H1 (cell line): ENCODE data around the gene EPB41L4B. TPM values are rescaled to one million over a fixed set of nuclear protein-coding genes. Genes with fewer than 3 reads are reported as not detected.

Experiments used
- CTCF ChIA-PET: fragments of 300-600 bp; sonication (Branson Sonifier 250); formaldehyde crosslinking; loops from one replicate; lab custom pipeline; 2021; ENCODE audit not compliant: partially characterized antibody; lab: Charles Lee
- POLR2A ChIA-PET: fragments of 300-600 bp; sonication (Branson Sonifier 250); formaldehyde crosslinking; loops from one replicate; lab custom pipeline; 2021; ENCODE audit warnings: inconsistent platforms; ENCODE audit not compliant: partially characterized antibody; lab: Charles Lee
- DNase-seq, 2 experiments: peaks; one replicate each; pipeline versions ENCODE4 v3.0.0 to v3.0.0-alpha.2; 2010 to 2022; ENCODE audit warnings: low spot score in 2 of 2, low read depth in 1 of 2, mixed read lengths in 1 of 2
- FAIRE-seq: peaks from 2 replicates; lab custom pipeline; 2011; peaks lifted over from hg19 to GRCh38; lab: Jason Lieb, UNC
- H2AFZ ChIP-seq: 2 replicates; pipeline ENCODE4 v1.8.1; 2012; ENCODE audit warnings: low read length, inconsistent platforms
- H2AK5ac ChIP-seq: 2 replicates; pipeline ENCODE4 v1.6.1; 2013; ENCODE audit warnings: low read depth, low read length
- H2BK120ac ChIP-seq: replicated peaks from 2 replicates; pipeline ENCODE3; 2013; ENCODE audit warnings: low read depth, low read length, inconsistent platforms
- H2BK12ac ChIP-seq: 2 replicates; pipeline ENCODE4 v1.6.1; 2013; ENCODE audit warnings: low read depth, low read length
- H2BK15ac ChIP-seq: 2 replicates; pipeline ENCODE4 v1.6.1; 2013; ENCODE audit warnings: low read length
- H2BK20ac ChIP-seq: 2 replicates; pipeline ENCODE4 v1.6.1; 2013; ENCODE audit warnings: low read length
- H2BK5ac ChIP-seq: 2 replicates; pipeline ENCODE4 v1.6.1; 2013; ENCODE audit warnings: low read depth, low read length
- H3K14ac ChIP-seq: 2 replicates; pipeline ENCODE4 v1.6.1; 2013; ENCODE audit warnings: inconsistent platforms; ENCODE audit not compliant: insufficient read length
- H3K18ac ChIP-seq: 2 replicates; pipeline ENCODE4 v1.6.1; 2013; ENCODE audit warnings: low read length; ENCODE audit errors: extremely low read depth
- H3K23ac ChIP-seq: 2 replicates; pipeline ENCODE4 v1.6.1; 2013; ENCODE audit warnings: inconsistent platforms; ENCODE audit not compliant: insufficient read length
- H3K23me2 ChIP-seq: 2 replicates; pipeline ENCODE4 v1.6.1; 2013; ENCODE audit warnings: low read depth, low read length
- H3K27ac ChIP-seq: 2 replicates; pipeline ENCODE4 v1.6.1; 2011; ENCODE audit warnings: low read depth, low read length, inconsistent platforms
- H3K27me3 ChIP-seq, 4 experiments: replicated peaks in 1 of 4; 1 replicate in 1 of 4; 2 replicates in 3 of 4; pipeline versions ENCODE4 v1.6.1 to v1.8.1; 2011 to 2013; ENCODE audit warnings: low read length in 3 of 4, mild to moderate bottlenecking in 3 of 4, inconsistent platforms in 2 of 4, mixed read lengths in 2 of 4, moderate library complexity in 1 of 4; ENCODE audit not compliant: control insufficient read depth in 3 of 4, insufficient read depth in 3 of 4; ENCODE audit errors: extremely low read depth in 1 of 4
- H3K36me3 ChIP-seq, 4 experiments: 2 replicates each; pipeline versions ENCODE4 v1.6.1 to v1.8.1; 2011 to 2013; ENCODE audit warnings: mild to moderate bottlenecking in 4 of 4, low read length in 3 of 4, moderate library complexity in 2 of 4, control low read depth in 1 of 4, inconsistent platforms in 1 of 4; ENCODE audit not compliant: insufficient read depth in 4 of 4, control insufficient read depth in 2 of 4
- H3K4ac ChIP-seq: replicated peaks from 2 replicates; pipeline ENCODE3; 2013; ENCODE audit warnings: low read length, low read depth, mixed read lengths, inconsistent platforms; ENCODE audit not compliant: insufficient read length
- H3K4me1 ChIP-seq, 4 experiments: replicated peaks in 1 of 4; 1 replicate in 1 of 4; 2 replicates in 3 of 4; pipeline versions ENCODE4 v1.6.1 to v1.8.1; 2011 to 2013; ENCODE audit warnings: low read length in 3 of 4, inconsistent platforms in 2 of 4, mixed read lengths in 1 of 4; ENCODE audit not compliant: insufficient read depth in 4 of 4, control insufficient read depth in 3 of 4
- H3K4me2 ChIP-seq, 2 experiments: 2 replicates each; pipeline versions ENCODE4 v1.6.1 to v1.8.1; 2011 to 2013; ENCODE audit warnings: low read depth in 2 of 2, low read length in 2 of 2, control low read depth in 1 of 2, inconsistent platforms in 1 of 2, mild to moderate bottlenecking in 1 of 2; ENCODE audit not compliant: insufficient read depth in 1 of 2
- H3K4me3 ChIP-seq, 4 experiments: fragments of 200-600, 300-600 bp in 1 of 4; sonication (generic), shearing (Covaris generic), sonication (Bioruptor Twin) in 1 of 4; 2 replicates each; pipeline versions ENCODE4 v1.5.1 to v1.8.1; 2011 to 2016; ENCODE audit warnings: low read length in 4 of 4, low read depth in 3 of 4, control low read depth in 2 of 4, inconsistent platforms in 2 of 4, mild to moderate bottlenecking in 2 of 4, mixed read lengths in 1 of 4, moderate library complexity in 1 of 4; ENCODE audit not compliant: insufficient read depth in 2 of 4; ENCODE audit errors: extremely low read depth in 1 of 4
- H3K56ac ChIP-seq: replicated peaks from 2 replicates; pipeline ENCODE3; 2013; ENCODE audit warnings: low read depth, mild to moderate bottlenecking, mixed read lengths, low read length, inconsistent platforms; ENCODE audit not compliant: insufficient read length
- H3K79me1 ChIP-seq: 2 replicates; pipeline ENCODE4 v1.6.1; 2013; ENCODE audit warnings: low read depth, low read length, control low read depth
- H3K79me2 ChIP-seq, 2 experiments: 2 replicates each; pipeline versions ENCODE4 v1.6.1 to v1.8.1; 2012 to 2013; ENCODE audit warnings: low read length in 2 of 2, mild to moderate bottlenecking in 2 of 2, inconsistent platforms in 1 of 2; ENCODE audit not compliant: insufficient read depth in 2 of 2, control insufficient read depth in 1 of 2
- H3K9ac ChIP-seq, 4 experiments: replicated peaks in 1 of 4; 1 replicate in 1 of 4; 2 replicates in 3 of 4; pipeline versions ENCODE4 v1.6.1 to v1.8.1; 2011 to 2013; ENCODE audit warnings: low read depth in 3 of 4, low read length in 3 of 4, control low read depth in 2 of 4, mild to moderate bottlenecking in 2 of 4, moderate library complexity in 2 of 4, inconsistent platforms in 1 of 4; ENCODE audit errors: extremely low read depth in 1 of 4
- H3K9me3 ChIP-seq, 2 experiments: 2 replicates each; pipeline versions ENCODE4 v1.6.1 to v1.8.1; 2012 to 2013; ENCODE audit warnings: mild to moderate bottlenecking in 2 of 2, moderate library complexity in 2 of 2, control low read depth in 1 of 2, inconsistent platforms in 1 of 2, low read depth in 1 of 2, low read length in 1 of 2, mixed read lengths in 1 of 2; ENCODE audit not compliant: insufficient read depth in 2 of 2
- H4K20me1 ChIP-seq, 2 experiments: replicated peaks in 1 of 2; 2 replicates each; pipeline versions ENCODE3 to v1.8.1; 2011 to 2013; ENCODE audit warnings: inconsistent platforms in 2 of 2, low read length in 2 of 2, mild to moderate bottlenecking in 1 of 2; ENCODE audit not compliant: insufficient read depth in 2 of 2, control insufficient read depth in 1 of 2
- H4K5ac ChIP-seq: 2 replicates; pipeline ENCODE4 v1.6.1; 2013; ENCODE audit warnings: low read length, low read depth, mixed read lengths, inconsistent platforms; ENCODE audit not compliant: insufficient read length
- H4K8ac ChIP-seq: 2 replicates; pipeline ENCODE4 v1.8.0; 2013; ENCODE audit warnings: mild to moderate bottlenecking, moderate library complexity, low read length, inconsistent platforms; ENCODE audit not compliant: insufficient read depth; ENCODE audit errors: extremely low read depth
- H4K91ac ChIP-seq: replicated peaks from 2 replicates; pipeline ENCODE3; 2013; ENCODE audit warnings: low read length, mixed read lengths, inconsistent platforms; ENCODE audit not compliant: insufficient read length
- CTCF ChIP-seq, 3 experiments: IDR thresholded peaks; 1 replicate in 2 of 3; 2 replicates in 1 of 3; pipeline versions ENCODE4 v1.5.1 to v1.6.1; 2011; ENCODE audit warnings: low read length in 3 of 3, mild to moderate bottlenecking in 3 of 3, inconsistent platforms in 2 of 3, low read depth in 1 of 3, moderate library complexity in 1 of 3; ENCODE audit not compliant: insufficient read depth in 1 of 3; ENCODE audit errors: control extremely low read depth in 1 of 3
- MAX ChIP-seq: IDR thresholded peaks from 2 replicates; pipeline ENCODE4 v1.6.1; 2012; ENCODE audit warnings: inconsistent platforms
- RAD21 ChIP-seq, 2 experiments: IDR thresholded peaks in 1 of 2; conservative IDR thresholded peaks in 1 of 2; 2 replicates each; pipeline ENCODE4 v1.6.1; 2011; ENCODE audit warnings: low read depth in 2 of 2, low read length in 2 of 2, improper control_type of control experiment in 1 of 2, inconsistent platforms in 1 of 2, mild to moderate bottlenecking in 1 of 2, moderate library complexity in 1 of 2
- RFX5 ChIP-seq: IDR thresholded peaks from 2 replicates; pipeline ENCODE4 v1.6.1; 2011; ENCODE audit warnings: low read depth, low read length, improper control_type of control experiment, borderline replicate concordance
- WGBS, 2 experiments: shearing (Covaris generic) in 1 of 2; methylation state at CpG; one replicate each; pipeline versions ENCODE4 v1.1.6 to v1.1.7; 2013 to 2015; ENCODE audit warnings: low lambda C conversion rate in 2 of 2, mixed read lengths in 2 of 2, inconsistent platforms in 1 of 2, low coverage in 1 of 2, missing lambda C conversion rate in 1 of 2; ENCODE audit not compliant: insufficient replicate concordance in 2 of 2, insufficient coverage in 1 of 2, insufficient read length in 1 of 2; ENCODE audit errors: extremely low coverage in 1 of 2, missing lambda C conversion rate in 1 of 2; 5-methylcytosine and 5-hydroxymethylcytosine counted together
- polyA plus RNA-seq, 7 experiments: library from polyadenylated mRNA; depleted of rRNA in 3 of 7; stranded (reverse) in 5 of 7; unstranded in 2 of 7; fragments of >200 nt in 5 of 7; fragments of 200-250 nt in 2 of 7; gene quantifications; 1 replicate in 5 of 7; 2 replicates in 1 of 7; 4 replicates in 1 of 7; pipeline versions ENCODE4 v1.2.1 to v1.2.3, GENCODE V29; 2011 to 2013; ENCODE audit warnings: missing spikeins in 2 of 7, mixed read lengths in 2 of 7
- total RNA-seq: library from RNA; stranded (reverse); fragmentation: NEBNext Ultra II Directional; extraction: Animal tissue kit (Norgen Biotek cat#: 25700); gene quantifications from 2 replicates; pipeline ENCODE4 v1.2.1, GENCODE V29; 2021

The EPB41L4B gene
- total and polyA plus RNA-seq, 2 of the 8 experiments (the other 6 are each of a cell fraction or from before 2014, with no cell fraction given), result 11.9 to 25.0 TPM

GRCh38 chr9:109206670-109207069 lies 114.2 kb downstream of the EPB41L4B start:
- POLR2A ChIA-PET, result interaction anchor here (1.1 kb wide), 1 partner anchor 123 kb away, joined by 4 read pairs; no protein-coding TSS in a partner anchor

More at GRCh38 chr9:109206670-109207069, 114.2 kb downstream of the EPB41L4B start:
- Histone ChIP-seq H3K56ac (no peak overlapping the region), H3K9me3 (no peaks in the 10 kb centered on the region), H4K5ac (no peak overlapping the region), H3K4me3 (no peak overlapping the region), H3K4ac (no peak overlapping the region), H3K79me1 (no peaks in the 10 kb centered on the region), H3K23me2 (no peaks in the 10 kb centered on the region), H4K91ac (no peak overlapping the region), H4K20me1 (no peaks in the 10 kb centered on the region), H4K8ac (no peak overlapping the region), H3K4me2 (no peak overlapping the region), H2BK120ac (no peak overlapping the region), H3K14ac (no peak overlapping the region), H3K36me3 (no peaks in the 10 kb centered on the region), H3K23ac (no peak overlapping the region), H3K27ac (no peak overlapping the region), H2BK5ac (no peak overlapping the region), H3K4me1 (no peaks in the 10 kb centered on the region), H2AFZ (no peak overlapping the region), H3K27me3 (no peaks in the 10 kb centered on the region), H3K9ac (no peak overlapping the region), H2BK20ac (no peak overlapping the region), H2BK15ac (no peak overlapping the region), H2AK5ac (no peak overlapping the region), H3K79me2 (no peaks in the 10 kb centered on the region), H2BK12ac (no peak overlapping the region), H3K18ac (no peak overlapping the region)
- TF ChIP-seq RFX5 (no peak), CTCF (IDR thresholded peaks at IDR 0.05; ENCODE audit: control extremely low read depth in 1 of 3, insufficient read depth in 1 of 3, low read depth in 1 of 3, low read length in 3 of 3) (peak; percentile 40 to 54 (median 45)), RAD21 (IDR thresholded peaks at IDR 0.05 in 1 of 2, conservative IDR thresholded peaks at IDR 0.05 in 1 of 2; ENCODE audit: low read depth in 2 of 2, low read length in 2 of 2) (peak; percentile 42 to 50; a peak in 2 of 4 replicates), MAX (no peak)
- 81% methylated on average over 2 of the region's 2 CpGs; no CpG with 5 or more reads in 1 of the 2 experiments for WGBS, 2 experiments
- FAIRE-seq, result no peak
- CTCF ChIA-PET, result interaction anchor here (0.8 to 5.2 kb wide), 19 partner anchors 8 to 371 kb away, joined by 3 to 34 read pairs (median 4); no protein-coding TSS in a partner anchor
- DNase-seq, result peak in 1 of 2 experiments; percentile 17
